Mucosa of descending colon (tissue), 3 donors: ENCODE results near the gene RBM19. TPM values are rescaled to one million over a fixed set of nuclear protein-coding genes. Genes with fewer than 3 reads are reported as not detected.

Source experiments
- ATAC-seq: fragments of 200-7000 bp; cut with Tn5 transposase; one replicate; pipeline ENCODE4 v1.9.1; 2020; ENCODE audit warnings: mild to moderate bottlenecking, moderate library complexity
- DNase-seq, 3 donors: peaks; one replicate each; pipeline ENCODE4 v3.0.0-alpha.2; 2020
- H3K36me3 ChIP-seq: fragments of 200-600 bp; one replicate; pipeline ENCODE4 v1.8.0; 2021; ENCODE audit warnings: low read depth, mild to moderate bottlenecking
- H3K4me1 ChIP-seq: fragments of 200-600 bp; one replicate; pipeline ENCODE4 v1.8.0; 2021; ENCODE audit warnings: low read depth, mild to moderate bottlenecking
- H3K4me3 ChIP-seq: fragments of 200-600 bp; one replicate; pipeline ENCODE4 v1.8.0; 2021; ENCODE audit warnings: mild to moderate bottlenecking
- H3K9me3 ChIP-seq: fragments of 200-600 bp; one replicate; pipeline ENCODE4 v1.8.0; 2021; ENCODE audit warnings: mild to moderate bottlenecking
- CTCF ChIP-seq: fragments of 200-600 bp; IDR thresholded peaks from one replicate; pipeline ENCODE4 v1.8.0; 2022; ENCODE audit warnings: antibody characterized with exemption, mild to moderate bottlenecking
- intact Hi-C, 2 donors: fragments of 100-400 bp; cut with DNase I in 1 of 2; cut with micrococcal nuclease in 1 of 2; formaldehyde crosslinking; loops; one replicate each; pipeline versions ENCODE4 v1.11.0 to v1.11.1; 2022; cut with DNase I, micrococcal nuclease
- total RNA-seq, 3 donors: library from RNA; stranded (reverse); fragmentation: NEBNext Ultra II Directional in 2 of 3; extraction: Animal tissue kit (Norgen Biotek cat#: 25700) in 2 of 3; gene quantifications; one replicate each; pipeline versions ENCODE4 v1.2.1 to v1.2.4, GENCODE V29; 2021 to 2023
- donor health status: DM: no; HTN: no; CAD: no; lungs with moderate emphysema.
- donor health status: DM: no; HTN: no; CAD: no.
- donor health status: DM: no; HTN: yes; CAD: no.

Gene RBM19
- total RNA-seq, 3 donors from 2014 or later: 22.5 to 38.4 (median 32.9) TPM

- H3K36me3 ChIP-seq: no peaks in the 10 kb centered on the region
- H3K9me3 ChIP-seq: no peaks in the 10 kb centered on the region
- DNase-seq (no peak), ATAC-seq (no peak)
- no peaks in the 10 kb centered on the region for H3K4me1 ChIP-seq
- H3K4me3 ChIP-seq: no peak overlapping the region
- TF ChIP-seq CTCF: no peak
- intact Hi-C loops: no loop called here
These were observed 7.9 kb upstream of the RBM19 start for GRCh38 chr12:113974006-113974405.

GRCh38 chr12:113973109-113973904 is 7.2 kb upstream of the RBM19 start:
- no peaks in the 10 kb centered on the region for H3K36me3 ChIP-seq
- TF ChIP-seq CTCF: no peak
- no peak for DNase-seq
- no peak overlapping the region for H3K4me3 ChIP-seq
- no peaks in the 10 kb centered on the region for H3K4me1 ChIP-seq
- intact Hi-C loops: no loop called here
- ATAC-seq: no peak
- no peaks in the 10 kb centered on the region for H3K9me3 ChIP-seq

- H3K4me3 ChIP-seq: no peak overlapping the region
- DNase-seq: no peak
- intact Hi-C loops: no loop called here
- peaks cover 3% of the 10 kb centered on the region for H3K4me1 ChIP-seq
- no peak for TF ChIP-seq CTCF
- ATAC-seq: no peak
- H3K9me3 ChIP-seq: no peaks in the 10 kb centered on the region
- no peaks in the 10 kb centered on the region for H3K36me3 ChIP-seq
These were observed 5.3 kb upstream of the RBM19 start for GRCh38 chr12:113971392-113971791.

- no peak for TF ChIP-seq CTCF
- ATAC-seq: no peak
- H3K9me3 ChIP-seq: no peaks in the 10 kb centered on the region
- H3K36me3 ChIP-seq: no peaks in the 10 kb centered on the region
- peaks cover 6% of the 10 kb centered on the region for H3K4me1 ChIP-seq
- DNase-seq: no peak
- intact Hi-C loops: no loop called here
- H3K4me3 ChIP-seq: no peak overlapping the region
These were observed 4.1 kb upstream of the RBM19 start for GRCh38 chr12:113970211-113970610.

GRCh38 chr12:113967368-113967767 is 1.2 kb upstream of the RBM19 start:
- intact Hi-C loops: no loop called here
- no peaks in the 10 kb centered on the region for H3K36me3 ChIP-seq
- H3K4me3 ChIP-seq: no peak overlapping the region
- no peak for TF ChIP-seq CTCF
- no peaks in the 10 kb centered on the region for H3K9me3 ChIP-seq
- H3K4me1 ChIP-seq: peaks cover 11% of the 10 kb centered on the region
- DNase-seq: no peak
- ATAC-seq: no peak
